ENCODE results near the gene LMCD1.

Gene LMCD1

GRCh38 chr3:8485141-8485870 is 16.3 kb upstream of the LMCD1 start:
- no peak for DNase-seq

DNA sequence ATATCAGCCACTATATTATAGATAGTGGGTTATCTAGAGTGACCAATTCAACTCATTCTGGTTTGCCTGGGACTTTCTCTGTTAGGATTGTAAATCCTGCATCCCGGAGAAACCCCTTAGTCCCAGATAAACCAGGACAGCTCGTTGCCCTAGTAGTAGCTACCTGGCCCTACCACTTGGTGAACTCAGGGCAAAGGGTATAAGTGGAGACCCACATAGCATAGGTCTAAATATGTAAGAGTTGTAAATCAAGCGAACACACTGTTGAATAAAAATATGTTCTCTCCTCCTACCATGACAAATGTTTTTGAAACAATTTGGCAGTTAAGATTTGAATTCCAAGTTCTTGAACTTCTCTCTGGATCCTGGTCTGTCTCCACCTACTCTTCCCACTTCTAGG is 15.7 kb upstream of the LMCD1 start:
- no peak for DNase-seq

- DNase-seq, result no peak
Observed at GRCh38 chr3:8486434-8486833, 15.2 kb upstream of the LMCD1 start.

DNA sequence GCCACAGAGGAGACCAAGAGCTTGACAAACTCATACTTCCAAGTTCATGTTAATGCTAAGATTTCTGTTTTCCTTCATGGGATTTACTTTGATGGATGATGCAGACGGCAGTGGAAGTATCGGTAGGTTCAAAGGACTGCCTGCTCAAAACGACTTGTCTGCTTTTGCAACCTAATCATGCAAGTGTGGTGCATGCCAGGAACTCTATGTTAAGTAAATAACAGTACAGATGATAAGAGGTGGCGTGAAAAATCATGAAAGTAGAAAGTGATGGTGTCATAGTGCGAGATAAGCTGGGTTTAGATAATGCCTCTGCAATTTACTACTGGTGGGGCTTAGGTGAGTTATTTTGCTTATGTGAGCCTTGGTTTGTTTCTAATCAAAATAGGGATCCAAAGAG is 14.7 kb upstream of the LMCD1 start:
- no peak for DNase-seq

- no peak for DNase-seq
Observed at GRCh38 chr3:8488411-8488810, 13.2 kb upstream of the LMCD1 start.

DNA sequence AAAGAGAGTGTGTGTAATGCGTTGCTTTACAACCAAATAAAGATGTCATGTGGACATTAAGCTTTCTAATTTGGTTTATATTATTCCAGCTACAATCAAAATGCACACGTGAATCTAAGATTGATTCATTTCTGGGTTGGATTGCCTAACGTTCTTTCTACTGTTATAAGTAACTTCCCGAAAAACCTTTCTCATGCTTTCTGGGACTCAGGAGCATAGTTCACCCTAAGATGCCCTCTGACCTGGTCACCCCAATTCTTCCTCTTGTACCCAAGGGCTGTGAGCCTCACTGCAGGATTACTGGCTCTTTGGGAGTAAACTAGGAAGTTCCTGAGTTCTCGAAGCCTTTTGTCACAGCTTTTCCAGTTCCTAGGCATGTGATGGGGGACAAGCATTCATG is 12.7 kb upstream of the LMCD1 start:
- no peak for DNase-seq

- DNase-seq, result no peak
Observed at GRCh38 chr3:8489278-8489792, 12.3 kb upstream of the LMCD1 start.

DNA sequence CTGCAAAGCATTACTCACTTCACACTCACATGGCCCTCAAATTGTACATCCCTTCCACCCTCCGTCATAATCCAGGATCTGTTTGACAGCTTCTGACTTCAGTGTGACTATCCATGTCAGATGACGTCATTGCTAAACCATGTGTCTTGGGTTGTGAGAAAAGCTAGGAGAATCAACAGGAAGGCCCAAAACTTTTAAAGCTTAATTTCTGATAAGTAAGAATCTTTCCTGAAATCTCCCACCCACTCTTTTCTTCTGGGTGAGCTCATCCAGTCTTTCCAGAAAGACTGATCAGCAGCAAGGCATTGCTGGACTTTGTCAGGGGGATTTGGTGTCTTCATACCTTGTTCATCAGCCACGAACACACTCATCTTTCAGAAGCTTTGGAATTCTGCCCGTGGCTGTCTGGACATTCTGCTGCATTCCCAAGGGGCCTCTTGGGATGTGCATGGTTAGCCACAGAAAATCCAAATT is 11.5 kb upstream of the LMCD1 start:
- no peak for DNase-seq

DNA sequence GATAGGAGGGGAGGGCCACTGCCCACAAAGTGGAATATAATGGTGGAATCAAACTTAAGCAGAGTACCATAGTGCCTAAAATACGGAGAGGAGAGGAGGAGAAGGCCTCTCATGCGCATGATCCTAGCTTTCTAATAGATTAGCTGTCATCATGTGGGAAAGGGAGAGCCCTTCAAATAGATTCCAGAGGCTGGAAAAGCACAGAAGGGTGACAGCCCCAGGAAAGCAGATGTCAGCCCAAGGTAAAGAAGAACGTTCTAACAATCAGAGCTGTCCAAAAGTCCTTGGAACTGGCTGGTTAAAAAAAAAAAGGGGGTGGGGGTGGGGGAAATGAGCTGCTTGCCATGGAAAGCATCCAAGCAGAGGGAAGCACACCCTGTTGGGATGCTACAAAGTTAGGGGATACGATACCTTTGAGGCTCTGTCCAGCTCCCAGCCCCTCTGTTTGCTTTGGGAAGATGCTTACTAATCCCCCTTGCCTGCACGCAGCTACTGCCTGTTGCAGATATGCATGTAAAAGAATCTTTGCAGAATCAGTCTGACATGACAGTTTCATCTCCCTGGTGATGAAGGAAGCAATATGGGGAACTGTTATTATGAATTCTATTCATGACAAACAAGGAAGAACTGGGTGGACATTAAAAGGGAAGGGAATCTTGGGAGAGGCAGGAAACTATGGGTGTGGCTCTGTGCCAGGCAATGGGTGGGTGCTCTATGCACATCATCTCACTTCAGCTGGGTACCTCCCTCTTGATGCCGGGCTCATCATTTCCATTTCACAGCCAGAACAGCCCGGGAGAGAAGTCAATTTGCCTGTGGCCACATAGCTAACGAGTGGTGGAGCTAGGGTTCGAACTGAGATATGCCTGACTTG is 10.1 kb upstream of the LMCD1 start:
- no peak for DNase-seq

- no peak for DNase-seq
Observed at GRCh38 chr3:8492744-8493511, 8.7 kb upstream of the LMCD1 start.

- DNase-seq, result no peak
Observed at GRCh38 chr3:8493744-8494143, 7.9 kb upstream of the LMCD1 start.

DNA sequence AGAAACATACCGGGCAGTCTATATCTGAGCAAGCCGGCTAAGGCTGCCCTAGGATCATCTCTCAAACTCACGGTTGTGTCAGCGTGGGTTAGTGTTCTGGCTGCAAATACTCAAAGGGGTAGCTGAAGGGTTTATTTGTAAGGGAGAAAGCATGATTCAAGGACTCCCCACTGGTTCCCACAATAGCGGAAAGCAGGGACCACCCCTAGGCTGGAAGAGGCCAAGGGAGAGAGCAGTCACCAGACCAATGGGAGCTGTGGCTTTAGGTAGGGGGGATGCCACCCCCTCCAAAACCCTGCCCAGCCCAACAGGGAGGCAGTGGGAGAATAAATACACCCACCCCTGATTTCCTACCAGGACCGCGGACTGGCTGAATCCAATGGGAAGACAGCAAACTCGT is 7.3 kb upstream of the LMCD1 start:
- no peak for DNase-seq

DNA sequence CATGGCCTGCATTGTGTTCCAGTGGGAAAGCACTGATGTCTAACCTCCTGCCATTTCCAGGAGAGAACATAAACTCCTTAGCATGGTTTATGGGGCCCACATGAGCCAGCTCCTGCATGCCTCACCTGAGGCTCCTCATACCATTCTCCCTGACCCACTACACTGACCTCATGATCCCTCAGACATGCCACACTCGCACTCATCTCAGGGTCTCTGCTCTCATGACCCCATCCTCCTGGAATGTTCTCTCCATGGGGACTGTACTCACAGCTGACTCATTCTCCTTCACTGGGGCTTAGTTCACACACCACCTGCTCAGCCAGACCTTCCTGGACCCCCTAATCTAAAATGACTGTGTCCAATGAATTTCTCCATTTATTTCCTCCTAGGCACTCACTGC is 4.0 kb upstream of the LMCD1 start:
- no peak for DNase-seq

DNA sequence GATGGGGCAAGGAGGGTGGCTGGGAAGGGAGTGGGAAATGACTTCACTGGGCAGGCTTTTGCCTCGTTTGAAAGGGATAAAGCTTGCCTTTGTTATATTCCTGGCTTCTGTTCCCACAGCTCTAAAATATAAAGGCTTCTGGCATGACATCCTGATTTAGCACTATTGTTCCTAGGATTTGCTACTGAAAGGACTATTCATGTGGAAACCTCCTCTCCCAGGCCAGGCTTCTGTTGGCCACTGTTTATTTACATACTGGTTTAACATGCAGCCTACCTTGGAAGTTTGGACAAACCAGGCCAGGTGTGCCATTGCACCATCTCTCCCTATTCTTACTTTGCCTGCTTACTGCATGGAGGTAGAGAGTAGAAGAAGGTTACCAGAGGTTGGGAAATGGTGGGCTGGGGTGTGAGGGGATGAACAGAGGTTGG is 2.4 kb upstream of the LMCD1 start:
- no peak for DNase-seq

DNA sequence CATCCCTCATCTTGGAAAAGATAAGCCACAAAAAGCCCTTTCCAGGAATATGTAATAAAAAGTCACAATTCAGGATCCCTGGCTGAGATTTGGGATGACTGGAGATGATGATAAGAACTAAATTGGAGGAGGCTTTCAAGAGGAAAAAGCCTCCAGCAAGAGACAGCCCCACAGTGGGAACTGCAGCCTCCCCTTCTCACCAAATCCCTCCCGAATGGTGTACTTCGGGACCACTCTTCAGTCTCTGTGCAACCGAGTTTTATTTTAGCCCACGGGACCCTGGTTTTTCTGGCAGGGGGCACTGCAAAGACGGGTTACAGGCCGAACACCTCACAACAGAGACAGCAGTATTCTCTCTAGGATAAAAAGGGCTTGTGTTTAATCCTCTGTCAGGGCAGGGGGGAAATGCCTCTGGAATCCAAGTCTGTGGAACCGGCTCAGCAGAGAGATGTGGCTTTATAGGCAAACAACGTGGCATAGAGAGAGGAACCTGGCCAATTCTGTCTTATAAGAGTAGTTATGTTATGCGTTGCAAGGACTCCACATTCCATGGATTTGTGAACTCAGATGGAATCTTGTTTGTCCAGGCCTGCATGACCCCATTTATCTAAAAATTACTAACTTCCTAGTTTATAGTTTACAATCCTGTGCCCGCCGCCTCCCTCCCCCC is 1.2 kb upstream of the LMCD1 start:
- no peak for DNase-seq

DNA sequence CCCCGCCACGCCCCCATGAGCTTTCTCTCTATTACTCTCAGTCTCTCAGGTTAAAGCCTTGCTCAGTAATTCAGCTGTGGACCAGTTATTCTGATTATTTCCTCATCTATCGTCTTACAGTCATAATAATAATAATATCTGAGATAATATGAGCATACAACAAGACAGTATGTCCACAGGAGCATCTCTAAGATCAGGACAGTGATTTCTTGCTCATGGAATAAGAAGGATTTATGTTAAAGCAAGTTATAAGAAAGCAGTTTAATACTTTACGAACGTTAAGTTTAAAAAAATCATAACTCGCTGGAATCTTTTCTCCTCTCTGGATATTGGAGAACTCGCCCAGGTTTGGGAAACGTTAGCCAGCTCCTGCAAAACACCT is 643 bp upstream of the LMCD1 start:
- no peak for DNase-seq

- DNase-seq, result no peak
Observed at GRCh38 chr3:8503461-8503860, 1.8 kb downstream of the LMCD1 start.

DNA sequence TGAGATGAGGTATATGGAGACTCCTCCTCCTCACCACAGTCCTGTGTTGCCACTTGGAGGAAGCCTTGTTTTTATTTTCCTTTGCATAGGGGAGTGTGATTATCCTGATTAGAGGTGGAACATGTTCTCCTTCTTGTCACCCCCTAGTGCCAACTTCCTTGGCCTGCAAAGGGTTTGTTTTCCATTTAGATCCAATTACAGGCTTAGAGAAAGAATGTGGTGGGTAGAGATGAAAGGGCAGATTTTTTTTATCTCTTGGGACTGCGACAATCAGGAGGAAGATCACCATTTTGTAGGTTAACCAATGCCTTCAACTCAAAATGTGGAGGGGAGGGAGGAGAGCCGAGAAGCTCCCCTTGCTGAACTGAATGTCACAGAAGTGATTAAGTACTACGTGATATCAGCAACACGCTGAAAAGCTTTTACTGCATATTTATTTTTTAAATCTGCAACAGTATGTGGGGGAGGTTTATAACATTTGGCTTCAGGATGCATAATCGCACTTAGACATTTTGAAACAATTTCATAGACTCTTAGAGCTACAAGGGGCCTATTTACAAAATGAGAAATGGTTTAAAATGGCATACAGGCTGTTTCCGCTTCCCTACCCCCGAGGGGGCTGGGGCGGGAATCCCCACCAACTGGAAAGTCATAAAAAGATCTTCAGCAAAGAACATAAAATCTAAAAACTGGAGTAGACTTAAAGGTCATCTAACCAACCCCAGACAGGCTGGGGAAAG is 2.4 kb downstream of the LMCD1 start:
- no peak for DNase-seq

GRCh38 chr3:8504611-8504973 is 3.0 kb downstream of the LMCD1 start:
- DNase-seq, result no peak

GRCh38 chr3:8505621-8506020 is 4.0 kb downstream of the LMCD1 start:
- peak; percentile 70 to 75 for DNase-seq

GRCh38 chr3:8506571-8507061 is 5.0 kb downstream of the LMCD1 start:
- DNase-seq, result no peak

- no peak for DNase-seq
Observed at GRCh38 chr3:8507496-8507895, 5.9 kb downstream of the LMCD1 start.

Data from SHP77 (cell line).